Activated gamma-delta T cell treated with anti-CD3 and anti-CD28 coated beads, Interleukin-2, amount 50 U/mL, for 16 hours (primary cell): ENCODE measurements around the gene KIAA1958.

ENCODE experiments used
- DNase-seq: peaks from one replicate; pipeline ENCODE4 v3.0.0-alpha.2; 2020; ENCODE audit warnings: low read depth

KIAA1958 gene

DNA sequence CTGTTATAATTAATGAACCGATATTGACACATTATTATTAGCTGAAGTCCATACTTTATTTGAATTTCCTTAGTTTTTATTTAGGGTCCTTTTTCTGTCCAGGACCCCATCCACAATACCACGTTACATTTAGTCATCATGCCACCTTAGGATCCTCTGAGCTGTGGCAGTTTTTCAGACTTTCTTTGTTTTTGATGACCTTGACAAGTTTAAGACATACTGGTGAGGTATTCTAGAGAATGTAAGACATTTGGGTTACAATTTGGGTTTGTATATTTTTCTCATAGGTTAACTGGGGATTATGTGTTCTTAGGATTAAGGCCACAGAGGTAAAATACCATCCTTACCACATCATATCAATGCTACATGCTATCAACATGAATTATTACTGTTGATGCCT, 42.7 kb downstream of the KIAA1958 start:
- no peak for DNase-seq

DNA sequence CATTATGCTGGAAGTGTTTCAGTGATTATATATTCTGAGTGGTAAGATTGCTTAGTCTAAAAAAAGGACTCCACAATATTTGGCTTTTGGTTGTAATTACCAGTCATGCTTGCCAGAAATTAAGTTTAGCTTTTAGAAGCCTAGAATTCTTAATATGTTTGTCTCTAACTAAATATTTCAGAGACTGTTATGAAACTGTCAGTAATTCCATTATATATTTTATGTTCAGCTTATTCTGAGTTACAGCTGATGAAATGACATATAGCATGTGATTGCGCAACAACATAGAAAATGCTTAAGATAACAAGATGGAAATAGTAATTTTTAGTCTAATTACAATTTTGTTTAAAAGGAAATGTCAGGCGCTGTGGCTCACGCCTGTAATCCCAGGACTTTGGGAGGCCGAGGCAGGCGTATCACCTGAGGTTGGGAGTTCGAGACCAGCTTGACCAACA, 44.2 kb downstream of the KIAA1958 start:
- DNase-seq, result no peak

DNA sequence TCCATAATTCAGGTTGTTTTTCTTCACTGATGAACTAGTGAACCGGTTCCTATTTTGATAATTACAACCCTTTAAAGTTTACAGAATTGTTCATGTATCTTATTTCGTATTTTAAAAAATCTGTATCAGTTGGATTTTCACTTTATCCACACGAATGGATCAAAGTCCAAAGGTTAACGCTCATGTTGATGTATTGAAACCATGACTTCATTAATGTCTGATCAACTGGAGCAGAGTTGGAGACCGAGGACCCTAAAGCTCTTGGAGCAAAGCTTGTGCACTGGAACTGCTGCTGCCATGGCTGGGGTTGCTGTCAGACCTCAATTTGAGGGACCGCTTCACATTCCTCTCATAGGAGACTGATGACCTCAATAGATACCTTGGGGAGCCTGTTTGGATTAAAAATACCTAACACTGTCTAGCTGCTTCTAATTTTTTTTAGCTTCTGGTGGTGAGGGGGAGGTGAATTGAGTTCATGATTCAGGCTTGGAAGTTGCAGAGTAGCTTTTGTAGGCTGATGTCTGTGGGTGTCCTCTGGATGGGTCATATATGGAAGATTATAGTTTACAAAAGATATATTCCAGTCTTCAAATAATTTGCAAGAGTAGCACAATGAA, 45.1 kb downstream of the KIAA1958 start:
- DNase-seq, result no peak

DNA sequence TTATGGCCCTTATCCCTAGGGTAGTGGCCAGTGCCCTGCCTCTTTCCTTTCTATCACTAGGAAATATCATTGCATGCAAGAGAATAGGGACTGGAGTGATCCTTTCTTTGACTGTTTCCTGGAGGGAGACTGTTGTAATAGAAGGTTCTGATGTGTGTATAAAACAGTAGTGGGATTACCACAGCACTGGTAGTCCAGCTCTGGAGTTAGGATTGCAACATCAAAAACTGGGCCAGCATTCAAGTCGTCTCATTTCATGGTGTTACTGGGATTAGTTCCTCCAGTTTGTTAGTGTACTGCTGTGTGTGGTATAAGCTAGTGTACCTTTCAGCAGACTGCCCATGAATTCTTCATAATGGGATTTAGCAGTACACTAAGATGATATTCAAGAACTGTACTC, 45.8 kb downstream of the KIAA1958 start:
- no peak for DNase-seq

DNA sequence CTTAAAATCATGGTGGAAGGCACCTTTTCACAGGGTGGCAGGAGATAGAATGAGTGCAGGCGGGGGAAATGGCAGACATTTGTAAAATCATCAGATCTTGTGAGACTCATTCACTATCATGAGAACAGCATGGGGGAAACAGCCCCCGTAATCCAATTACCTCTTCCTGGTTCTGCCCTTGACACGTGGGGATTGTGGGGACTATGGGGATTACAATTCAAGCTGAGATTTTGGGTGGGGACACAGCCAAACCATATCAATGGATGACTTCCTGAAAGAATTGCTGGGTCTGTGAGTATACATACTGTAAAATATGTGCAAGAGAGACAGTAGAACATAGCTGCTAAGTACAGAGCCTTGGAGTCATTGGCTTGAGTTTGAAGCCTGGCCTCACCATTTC, 47.0 kb downstream of the KIAA1958 start:
- DNase-seq, result no peak

DNA sequence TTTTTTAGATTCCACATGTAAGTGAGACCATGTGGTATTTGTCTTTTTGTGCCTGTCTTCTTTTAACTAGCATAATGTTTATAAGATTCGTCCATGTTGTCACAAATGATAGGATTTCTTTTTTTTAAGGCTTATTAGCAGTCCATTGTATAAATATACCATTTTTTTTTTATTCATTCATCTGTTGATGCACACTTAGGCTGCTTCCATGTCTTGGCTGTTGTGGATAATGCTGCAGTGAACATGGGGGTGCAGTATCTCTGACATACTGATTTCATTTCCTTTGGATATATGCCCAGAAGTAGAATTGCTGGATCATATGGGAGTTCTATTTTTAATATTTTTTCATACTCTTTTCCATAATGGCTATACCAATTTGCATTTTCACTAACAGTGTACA, 48.7 kb downstream of the KIAA1958 start:
- DNase-seq, result no peak

DNA sequence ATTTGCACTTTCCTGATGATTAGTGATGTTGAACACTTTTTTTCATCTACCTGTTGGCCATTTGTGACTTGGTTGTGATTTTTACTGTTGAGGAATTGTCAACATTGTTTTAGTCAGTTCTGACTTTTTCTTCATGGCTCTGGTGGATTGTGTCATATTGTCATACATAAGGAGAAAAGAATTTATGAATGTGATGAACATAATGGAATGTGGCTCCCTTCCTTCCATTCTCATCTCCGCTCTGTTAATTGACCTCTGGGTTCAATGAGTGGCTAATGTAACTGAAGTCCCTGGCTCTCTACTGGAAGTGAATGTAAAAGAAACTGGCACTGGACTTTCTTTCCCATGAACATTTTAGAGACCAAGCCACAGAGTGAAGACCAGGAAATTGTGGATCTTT, 49.2 kb downstream of the KIAA1958 start:
- no peak for DNase-seq

DNA sequence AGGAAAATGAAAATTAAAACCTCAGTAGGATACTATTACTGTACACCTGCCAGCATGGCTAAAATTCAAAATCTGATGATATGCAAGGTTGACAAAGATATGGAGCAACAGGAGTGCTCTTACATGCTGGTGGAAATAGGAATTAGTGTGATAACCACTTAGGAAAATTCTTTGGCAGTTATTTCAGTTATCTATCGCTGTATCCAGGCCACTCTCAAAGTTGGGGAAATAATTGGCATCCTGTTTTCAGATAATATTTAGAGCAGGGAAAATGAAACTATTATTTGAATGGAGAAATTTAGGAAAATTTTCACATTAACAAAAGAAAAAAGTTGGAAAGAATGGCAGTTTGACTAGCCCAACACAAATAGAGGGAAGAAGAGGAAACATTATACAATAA, 50.9 kb downstream of the KIAA1958 start:
- DNase-seq, result no peak

DNA sequence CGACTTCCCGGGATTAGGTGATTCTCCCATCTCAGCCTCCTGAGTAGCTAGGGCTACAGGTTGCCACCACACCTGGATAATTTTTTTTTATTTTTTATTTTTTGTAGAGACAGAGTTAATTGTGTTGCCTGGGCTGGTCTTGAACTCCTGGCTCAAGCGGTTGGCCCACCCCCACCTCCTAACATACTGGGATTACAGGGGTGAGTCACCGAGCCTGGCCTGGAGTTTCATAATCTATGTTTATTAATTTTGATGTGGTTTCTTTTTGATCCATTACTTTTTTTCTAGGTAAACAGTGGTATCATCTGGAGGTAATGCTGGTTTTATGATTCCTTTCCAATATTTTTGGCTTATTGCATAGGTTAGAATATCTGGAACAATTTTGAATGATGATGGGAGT, 54.2 kb downstream of the KIAA1958 start:
- DNase-seq, result no peak

DNA sequence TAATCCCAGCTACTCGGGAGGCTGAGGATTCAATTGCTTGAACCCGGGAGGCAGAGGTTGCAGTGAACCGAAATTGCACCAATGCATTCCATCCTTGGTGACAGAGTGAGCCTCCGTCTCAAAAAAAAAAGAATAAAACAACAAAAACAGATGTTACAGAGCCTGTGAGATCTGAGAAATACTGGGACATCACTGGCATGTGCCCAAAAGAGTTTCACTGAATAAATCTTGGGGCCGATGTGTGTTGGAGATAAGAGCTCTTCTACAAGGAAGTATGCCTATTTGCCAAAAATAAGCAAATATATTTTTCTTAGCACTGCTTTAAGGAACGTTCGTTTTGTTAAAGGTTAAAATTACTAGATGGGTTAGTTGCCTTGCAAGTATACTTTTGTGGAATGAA, 55.1 kb downstream of the KIAA1958 start:
- DNase-seq, result no peak

DNA sequence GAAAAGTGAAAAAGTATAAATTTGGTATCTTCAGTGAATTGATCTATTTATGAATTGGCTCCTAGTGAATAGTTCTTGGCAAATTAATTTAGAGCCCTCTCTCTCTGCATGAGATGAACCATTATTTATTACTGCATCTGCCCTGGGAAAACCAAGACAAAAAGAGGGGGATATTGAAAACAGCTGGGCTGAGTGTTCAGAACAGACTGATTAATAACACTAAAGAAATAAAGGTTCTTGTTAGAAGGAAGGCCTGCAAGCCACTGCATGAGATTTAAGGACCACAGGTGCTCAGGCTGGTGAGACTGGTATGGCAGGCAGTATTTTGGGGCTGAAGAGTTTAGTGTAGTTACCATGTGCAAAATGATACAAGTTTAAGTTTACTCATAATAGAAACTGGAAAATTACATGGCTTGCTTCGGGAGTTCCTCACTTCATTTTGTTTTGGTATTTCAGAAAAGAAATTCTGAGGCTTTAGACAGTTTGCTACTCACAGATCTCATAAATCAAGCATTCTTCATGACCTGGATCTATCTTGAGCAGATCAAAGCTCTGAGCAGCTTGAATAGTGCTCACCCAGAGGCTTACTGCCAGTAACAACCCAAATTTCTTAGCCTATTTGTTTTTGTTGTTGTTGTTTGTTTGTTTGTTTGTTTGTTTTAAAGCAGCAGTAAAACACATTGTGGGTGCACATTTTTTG, 56.1 kb downstream of the KIAA1958 start:
- no peak for DNase-seq

DNA sequence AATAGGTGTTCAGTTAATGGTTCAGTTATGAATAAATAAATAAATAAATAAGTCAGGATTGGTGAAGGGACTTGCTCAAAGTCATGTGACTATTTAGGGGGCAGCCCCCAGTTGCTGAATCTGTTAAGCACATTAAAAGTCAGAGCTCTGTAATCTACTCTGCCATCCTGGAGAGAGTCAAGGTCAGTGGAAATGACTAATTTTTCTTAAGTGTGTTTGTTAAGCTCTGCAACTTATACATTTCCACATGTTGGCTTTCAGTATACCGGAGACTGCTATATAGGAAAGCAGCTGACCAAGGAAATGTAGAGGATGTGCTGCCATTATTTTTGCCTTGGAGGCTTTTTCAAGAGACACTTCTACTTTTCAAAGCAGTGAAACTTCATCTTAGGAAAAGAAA, 57.9 kb downstream of the KIAA1958 start:
- DNase-seq, result no peak

DNA sequence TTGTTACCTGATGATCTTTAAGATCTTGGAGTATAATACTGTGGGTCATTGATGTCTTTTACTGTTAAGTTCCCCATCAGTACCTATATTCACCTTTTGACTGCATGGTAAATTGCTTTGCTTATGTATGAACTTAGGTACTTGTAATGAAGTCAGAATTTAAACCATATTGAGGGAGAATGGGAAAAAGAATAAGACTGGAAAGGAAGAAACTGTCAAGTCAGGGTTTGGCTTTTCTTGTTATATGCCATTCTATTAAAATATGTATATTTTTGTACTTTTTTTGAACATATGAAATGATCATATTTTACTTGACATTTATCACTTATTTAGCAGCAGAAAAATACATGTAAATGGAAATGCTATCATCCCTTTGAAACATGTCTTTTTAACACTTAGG, 58.6 kb downstream of the KIAA1958 start:
- no peak for DNase-seq

DNA sequence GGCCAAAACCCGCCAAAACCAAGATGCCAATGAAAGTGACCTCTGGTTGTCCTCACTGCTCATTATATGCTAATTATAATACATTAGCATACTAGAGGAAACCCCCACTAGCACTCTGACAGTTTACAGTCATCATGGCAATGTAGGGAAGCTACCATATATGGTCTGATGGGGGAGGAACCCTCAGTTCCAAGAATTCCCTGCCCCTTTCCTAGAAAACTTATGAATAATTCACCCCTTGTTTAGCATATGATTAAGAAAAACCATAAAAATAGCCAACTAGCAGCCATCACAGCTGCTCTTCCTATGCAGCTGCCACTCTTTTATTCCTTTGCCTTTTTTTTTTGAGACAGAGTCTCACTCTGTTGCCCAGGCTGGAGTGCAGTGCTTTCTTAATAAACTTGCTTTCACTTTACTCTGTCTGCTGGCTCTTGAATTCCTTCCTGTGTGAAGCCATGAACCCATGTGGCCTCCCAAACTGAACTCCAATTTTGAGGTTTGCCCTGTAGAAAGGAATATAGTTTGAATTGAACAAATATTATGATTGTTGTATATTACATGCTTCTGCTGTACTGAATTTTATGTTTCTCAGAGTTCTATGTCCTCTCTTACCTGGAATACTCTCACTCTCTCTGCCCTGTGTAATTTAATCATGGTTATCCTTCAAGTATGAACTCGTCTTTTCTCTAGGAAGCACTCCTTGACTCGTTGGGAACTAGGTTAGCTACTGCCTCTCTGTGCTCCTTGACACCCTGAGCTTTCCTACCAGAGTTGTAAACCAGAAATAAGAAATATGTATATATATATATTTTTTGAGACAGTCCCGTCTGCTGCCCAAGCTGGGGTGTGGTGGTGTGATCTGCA, 59.8 kb downstream of the KIAA1958 start:
- no peak for DNase-seq

DNA sequence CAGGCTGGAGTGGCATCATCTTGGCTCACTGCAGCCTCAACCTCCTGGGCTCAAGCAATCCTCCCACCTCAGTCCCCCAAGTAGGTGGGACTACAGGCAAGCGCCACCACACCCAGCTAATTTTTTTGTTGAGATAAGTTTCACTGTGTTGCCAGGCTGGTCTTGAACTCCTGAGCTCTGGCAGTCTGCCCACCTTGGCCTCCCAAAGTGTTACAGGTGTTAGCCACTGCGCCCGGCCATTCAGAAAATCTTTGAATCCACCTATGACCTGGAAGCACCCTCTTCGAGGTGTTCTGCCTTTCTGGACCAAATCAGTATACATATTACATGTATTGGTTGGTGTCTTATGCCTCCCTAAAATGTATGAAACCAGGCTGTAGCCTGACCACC, 61.4 kb downstream of the KIAA1958 start:
- no peak for DNase-seq

DNA sequence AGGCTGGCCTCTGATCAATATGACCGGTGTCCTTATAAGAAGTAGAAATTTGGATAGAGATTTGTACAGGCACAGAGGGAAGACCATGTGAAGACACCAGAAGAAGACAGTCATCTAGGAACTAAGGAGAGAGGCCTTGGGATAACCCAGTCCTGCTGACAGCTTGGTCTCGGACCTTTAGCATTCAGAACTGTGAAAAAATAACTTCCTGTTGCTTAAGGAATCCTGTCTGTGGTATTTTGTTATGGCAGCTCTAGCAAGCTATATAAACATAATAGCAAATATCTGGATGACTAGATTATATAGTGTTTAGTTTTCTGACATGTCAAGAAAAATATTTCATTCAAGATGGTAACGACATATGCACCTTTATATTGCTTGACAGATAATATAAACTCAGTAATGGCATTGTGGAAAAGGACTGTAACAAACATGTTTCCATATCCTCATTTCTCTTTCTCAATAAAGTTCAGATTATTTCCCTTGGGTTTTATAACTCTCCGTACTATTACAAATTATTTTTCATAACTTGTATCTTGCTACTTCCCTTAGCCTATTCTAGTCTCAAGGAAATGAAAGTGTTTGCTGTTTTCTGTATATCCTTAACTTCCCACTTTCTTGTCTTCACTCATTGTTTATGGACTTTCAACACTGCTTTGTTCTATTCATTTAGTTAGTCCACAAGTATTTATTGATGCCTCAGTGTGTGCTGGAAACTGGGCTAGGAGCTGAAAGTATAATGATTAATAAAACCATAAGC, 62.4 kb downstream of the KIAA1958 start:
- no peak for DNase-seq

DNA sequence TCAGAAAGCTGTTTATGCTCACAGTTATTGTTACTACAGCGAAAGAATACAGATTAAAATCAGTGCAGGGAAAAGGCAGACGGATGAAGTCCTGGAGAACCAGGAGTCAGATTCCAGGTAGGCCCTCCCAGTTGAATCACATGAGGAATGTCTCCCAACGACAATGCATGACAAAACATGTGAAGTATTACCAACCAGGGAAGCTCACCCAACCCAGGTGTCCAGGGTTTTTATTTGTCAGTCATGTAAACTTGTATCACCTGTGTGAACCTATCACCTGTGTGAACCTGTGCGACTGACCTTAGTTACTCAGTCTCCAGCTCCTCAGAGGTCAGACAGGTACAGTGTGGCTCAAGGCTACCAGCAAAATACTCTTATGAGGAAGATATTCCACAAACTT, 63.9 kb downstream of the KIAA1958 start:
- no peak for DNase-seq

DNA sequence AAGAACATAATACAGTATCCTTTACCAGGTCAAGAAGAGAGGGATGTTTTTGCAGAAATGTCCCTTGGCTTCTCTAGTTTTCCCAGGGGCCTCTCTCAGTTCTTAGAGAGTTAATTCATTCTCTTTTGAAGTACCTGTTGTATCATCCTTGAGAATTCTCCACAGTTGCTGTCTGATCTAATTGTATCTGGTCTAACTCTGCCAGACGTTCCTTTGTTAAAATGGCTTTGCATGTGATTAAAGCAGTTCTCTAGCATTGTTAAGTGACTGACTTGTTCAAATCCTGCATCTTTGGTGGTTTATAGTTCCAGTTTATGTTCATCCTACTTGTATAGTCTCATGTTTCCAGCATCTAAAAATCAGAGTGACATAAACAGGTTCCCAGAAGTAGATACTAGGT, 65.0 kb downstream of the KIAA1958 start:
- no peak for DNase-seq

DNA sequence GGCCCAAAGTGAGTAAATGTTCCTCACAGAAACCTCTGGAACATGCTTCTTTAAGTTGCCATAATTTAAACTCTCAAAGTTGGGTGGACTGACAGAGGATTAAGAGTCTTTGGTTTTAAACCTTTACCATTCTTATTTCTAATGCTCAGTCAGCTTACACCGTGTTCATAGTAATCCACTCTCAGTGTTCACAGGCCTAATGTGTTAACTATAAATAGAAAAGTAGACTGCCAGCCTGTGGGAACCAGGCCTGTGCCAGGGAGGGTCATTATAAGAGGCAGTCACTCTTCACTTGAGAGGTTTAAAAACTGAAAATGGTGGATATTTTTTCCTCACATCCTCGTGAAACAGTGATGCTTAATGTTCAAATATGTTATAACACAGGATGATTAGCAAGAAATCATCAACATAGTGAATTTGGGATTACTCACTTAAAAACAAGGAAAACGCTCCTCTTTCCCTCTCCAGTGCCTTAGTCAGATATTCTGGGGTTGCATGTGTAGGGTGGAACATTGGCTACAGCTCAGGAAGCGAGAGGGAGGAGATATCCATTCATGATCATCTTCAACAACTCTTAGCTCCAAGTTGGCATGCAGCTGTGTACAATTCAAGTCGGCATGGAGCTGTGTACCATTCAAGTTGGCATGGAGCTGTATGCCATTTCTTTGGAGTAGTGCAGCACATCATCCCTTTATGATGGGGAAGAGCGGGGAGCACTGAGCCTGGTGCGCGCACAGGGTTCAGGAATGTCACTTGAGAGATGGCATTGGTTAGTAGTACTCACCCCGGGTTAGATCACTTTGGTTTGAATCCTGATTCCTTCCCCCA, 65.8 kb downstream of the KIAA1958 start:
- no peak for DNase-seq

DNA sequence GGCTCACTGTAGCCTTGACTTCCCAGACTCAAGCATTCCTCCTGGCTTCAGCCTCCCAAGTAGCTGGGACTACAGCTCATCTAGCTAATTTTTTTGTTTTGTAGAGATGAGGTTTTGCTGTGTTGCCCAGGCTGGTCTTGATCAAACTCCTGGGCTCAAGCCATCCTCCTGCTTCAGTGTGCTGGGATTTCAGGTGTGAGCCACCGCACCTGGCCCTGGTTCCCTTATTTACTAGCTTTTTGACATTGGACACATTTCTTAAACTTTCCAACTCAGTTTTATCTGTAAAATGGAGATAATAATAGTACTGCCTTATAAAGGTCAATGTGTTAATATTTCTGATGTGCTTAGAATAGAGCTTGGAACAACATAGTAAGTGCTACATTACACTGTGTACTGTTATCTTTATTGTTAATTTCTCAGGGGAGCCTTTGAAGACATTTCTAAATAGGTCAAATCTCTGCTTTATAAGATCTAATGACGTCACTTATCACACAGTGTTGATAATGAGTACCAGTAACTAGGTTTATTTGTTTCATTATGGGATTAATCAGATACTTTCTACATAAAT, 66.7 kb downstream of the KIAA1958 start:
- DNase-seq, result no peak

DNA sequence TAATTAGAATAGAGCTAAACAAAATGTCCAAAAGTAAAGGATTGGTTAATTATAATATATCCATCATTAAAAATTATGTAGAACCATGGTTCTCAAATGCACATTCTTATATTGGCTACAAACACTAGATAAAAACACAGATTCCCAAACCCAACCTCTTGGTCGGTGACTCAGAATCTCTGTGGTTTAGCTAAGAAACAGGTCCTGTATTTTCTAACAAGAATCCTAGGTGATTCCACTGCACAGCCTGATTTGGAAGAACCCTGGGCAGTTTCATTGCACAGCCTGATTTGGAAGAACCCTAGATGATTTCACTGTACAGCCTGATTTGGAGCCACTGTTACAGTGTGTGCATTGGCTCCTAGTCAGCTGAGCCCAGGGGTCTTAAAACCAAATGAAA, 67.9 kb downstream of the KIAA1958 start:
- no peak for DNase-seq
